Stimulated activated CD8-positive, alpha-beta memory T cell treated with anti-CD3 and anti-CD28 coated beads, Interleukin-2, amount 100 ng/mL, for 1 hour (primary cell): ENCODE results near the gene PAIP2.
"Not testable (repeated sequence)": the region's sequence is repeated elsewhere in the genome, so short reads cannot be mapped to it uniquely, and the experiment has no call there.

Experiments
- DNase-seq, 2 donors: peaks; one replicate each; pipeline ENCODE4 v3.0.0-alpha.2; 2020; ENCODE audit warnings: low read depth in 2 of 2

The PAIP2 gene

GRCh38 chr5:139391570-139392323 is 50.1 kb downstream of the PAIP2 start:
- DNase-seq = no peak

- no peak for DNase-seq
Observed at GRCh38 chr5:139392324-139392677, 50.6 kb downstream of the PAIP2 start.

- DNase-seq = peak; percentile 39 to 56
Observed at GRCh38 chr5:139392678-139393496, 51.2 kb downstream of the PAIP2 start.

- no peak for DNase-seq
Observed at GRCh38 chr5:139393497-139394122, 52.0 kb downstream of the PAIP2 start.

GRCh38 chr5:139394123-139394653 is 52.5 kb downstream of the PAIP2 start:
- peak in 1 of 2 donors; percentile 39 for DNase-seq

- no peak for DNase-seq
Observed at GRCh38 chr5:139394654-139395566, 53.3 kb downstream of the PAIP2 start, which contains the start of gene PROB1. TSS of gene PROB1 (minus strand) at chr5:139395104. CDS start at chr5:139395081, 23 bp downstream.

GRCh38 chr5:139395844-139396640 is 54.4 kb downstream of the PAIP2 start:
- no peak for DNase-seq

GRCh38 chr5:139396691-139397090 is 55.0 kb downstream of the PAIP2 start:
- no peak for DNase-seq

- DNase-seq = no peak
Observed at GRCh38 chr5:139397921-139398320, 56.3 kb downstream of the PAIP2 start.

- DNase-seq = no peak
Observed at GRCh38 chr5:139399501-139400121, 58.0 kb downstream of the PAIP2 start.

- DNase-seq = no peak
Observed at GRCh38 chr5:139401546-139401945, 59.9 kb downstream of the PAIP2 start.

- DNase-seq = no peak
Observed at GRCh38 chr5:139402561-139403158, 61.0 kb downstream of the PAIP2 start.

- DNase-seq = no peak
Observed at GRCh38 chr5:139403418-139403786, 61.7 kb downstream of the PAIP2 start.

GRCh38 chr5:139403787-139404483 is 62.3 kb downstream of the PAIP2 start, which contains the start of gene SPATA24:
TSS of gene SPATA24 (minus strand) at chr5:139404089. CDS start at chr5:139404060, 29 bp downstream.
- peak; percentile 92 to 96 for DNase-seq

- no peak for DNase-seq
Observed at GRCh38 chr5:139404484-139404840, 62.8 kb downstream of the PAIP2 start.

- no peak for DNase-seq
Observed at GRCh38 chr5:139406963-139407362, 65.3 kb downstream of the PAIP2 start.

- DNase-seq = no peak
Observed at GRCh38 chr5:139407517-139407916, 65.9 kb downstream of the PAIP2 start.

- DNase-seq = no peak
Observed at GRCh38 chr5:139408191-139408590, 66.5 kb downstream of the PAIP2 start.

GRCh38 chr5:139409116-139409515 is 67.5 kb downstream of the PAIP2 start:
- DNase-seq = not testable (repeated sequence)
